HepG2 (cell line): ENCODE measurements around the gene ZFTA. TPM values are rescaled to one million over a fixed set of nuclear protein-coding genes. Genes with fewer than 3 reads are reported as not detected.

Experiments used
- ATAC-seq: fragments of 200-7000 bp; cut with Tn5 transposase; 3 replicates; pipeline ENCODE4 v1.9.1; 2020; ENCODE audit warnings: mild to moderate bottlenecking, moderate library complexity
- BruUV-seq: library from RNA; stranded (reverse); fragments of 400-500 nt; replicated peaks from 2 replicates; lab custom pipeline; 2021; lab: Mats Ljungman, UMichigan
- CTCF ChIA-PET: fragments of 300-600 bp; formaldehyde crosslinking; extraction: SDS; loops from one replicate; lab custom pipeline; 2021; ENCODE audit warnings: low total read pairs, inconsistent platforms, low intra/inter-chr PET ratio; lab: Yijun Ruan, JAX
- POLR2A ChIA-PET: fragments of 350-600 bp; sonication (Branson Sonifier 250); formaldehyde crosslinking; loops from one replicate; lab custom pipeline; 2020; ENCODE audit warnings: antibody characterized with exemption, inconsistent platforms; lab: Yijun Ruan, JAX
- DNase-seq: peaks from one replicate; pipeline ENCODE4 v3.0.0-alpha.2; 2015; ENCODE audit warnings: low spot score
- FAIRE-seq: peaks from 3 replicates; lab custom pipeline; 2011; peaks lifted over from hg19 to GRCh38; lab: Jason Lieb, UNC
- H2AFZ ChIP-seq: one replicate; pipeline ENCODE4 v1.6.1; 2011; ENCODE audit warnings: low read length, inconsistent platforms
- H3K27ac ChIP-seq: fragments of 300-600 bp; 3 replicates; pipeline ENCODE4 v1.8.0; 2011; ENCODE audit warnings: mixed run types, mild to moderate bottlenecking, mixed read lengths, low read length, inconsistent platforms; ENCODE audit not compliant: insufficient read depth; ENCODE audit errors: extremely low read length
- H3K27me3 ChIP-seq, 2 experiments: fragments of 200-600 bp in 1 of 2; 2 replicates in 1 of 2; 3 replicates in 1 of 2; pipeline versions ENCODE4 v1.6.0 to v1.8.0; 2011; ENCODE audit warnings: low read length in 2 of 2, mild to moderate bottlenecking in 2 of 2, moderate library complexity in 2 of 2, inconsistent platforms in 1 of 2; ENCODE audit not compliant: insufficient read depth in 2 of 2, control insufficient read depth in 1 of 2
- H3K36me3 ChIP-seq, 2 experiments: fragments of 200-600 bp in 1 of 2; replicated peaks in 1 of 2; 2 replicates in 1 of 2; 3 replicates in 1 of 2; pipeline versions ENCODE4 v1.5.1 to v1.8.0; 2011; ENCODE audit warnings: low read length in 2 of 2, inconsistent platforms in 1 of 2; ENCODE audit not compliant: insufficient read depth in 2 of 2, control insufficient read depth in 1 of 2
- H3K4me1 ChIP-seq: 2 replicates; pipeline ENCODE4 v1.5.1; 2012; ENCODE audit warnings: low read length, inconsistent platforms; ENCODE audit not compliant: insufficient read depth
- H3K4me2 ChIP-seq: 2 replicates; pipeline ENCODE4 v1.6.0; 2011; ENCODE audit warnings: low read depth, low read length, inconsistent platforms
- H3K4me3 ChIP-seq, 3 experiments: fragments of 200-600 bp in 1 of 3; sonication (generic), shearing (Covaris generic) in 1 of 3; replicated peaks in 1 of 3; 2 replicates each; pipeline ENCODE4 v1.5.1; 2011 to 2016; ENCODE audit warnings: low read length in 3 of 3, inconsistent platforms in 2 of 3, low read depth in 2 of 3, mild to moderate bottlenecking in 2 of 3, control low read depth in 1 of 3, mixed read lengths in 1 of 3; ENCODE audit not compliant: insufficient read depth in 1 of 3
- H3K79me2 ChIP-seq: one replicate; pipeline ENCODE4 v1.6.1; 2011; ENCODE audit warnings: low read length, inconsistent platforms; ENCODE audit not compliant: insufficient read depth
- H3K9ac ChIP-seq: 2 replicates; pipeline ENCODE4 v1.6.0; 2011; ENCODE audit warnings: mild to moderate bottlenecking, low read depth, low read length, inconsistent platforms; ENCODE audit not compliant: insufficient read depth
- H3K9me3 ChIP-seq: 2 replicates; pipeline ENCODE4 v1.5.1; 2012; ENCODE audit warnings: mild to moderate bottlenecking, low read length
- H4K20me1 ChIP-seq: 2 replicates; pipeline ENCODE4 v1.6.0; 2011; ENCODE audit warnings: inconsistent platforms, mild to moderate bottlenecking, low read length, moderate library complexity; ENCODE audit not compliant: insufficient read depth
- HOXD1 ChIP-seq: sonication (generic); formaldehyde crosslinking; IDR thresholded peaks from 2 replicates; pipeline ENCODE4 v1.5.0; 2020; ENCODE audit warnings: missing genetic modification reagents
- MYNN ChIP-seq: sonication (generic); formaldehyde crosslinking; IDR thresholded peaks from 2 replicates; pipeline ENCODE4 v1.4.0; 2020; ENCODE audit warnings: mild to moderate bottlenecking, low read depth, missing genetic modification reagents
- POLR2A ChIP-seq, 2 experiments: IDR thresholded peaks; 2 replicates each; pipeline ENCODE4 v1.6.1; 2011; ENCODE audit warnings: low read depth in 2 of 2, low read length in 2 of 2, mild to moderate bottlenecking in 1 of 2, moderate library complexity in 1 of 2; ENCODE audit not compliant: insufficient read depth in 1 of 2
- SCMH1 ChIP-seq: sonication (generic); formaldehyde crosslinking; IDR thresholded peaks from 2 replicates; pipeline ENCODE4 v1.9.0; 2021; ENCODE audit warnings: missing genetic modification reagents, mild to moderate bottlenecking, borderline replicate concordance
- SRSF1 ChIP-seq: fragments of 200-400 bp; formaldehyde crosslinking; optimal IDR thresholded peaks from 2 replicates; pipeline ENCODE3; 2017; ENCODE audit warnings: mild to moderate bottlenecking, low read depth, low read length, moderate library complexity
- ZFY ChIP-seq: sonication (generic); formaldehyde crosslinking; IDR thresholded peaks from 2 replicates; pipeline ENCODE4 v1.4.0; 2020; ENCODE audit warnings: missing genetic modification reagents
- ZNF557 ChIP-seq: sonication (generic); formaldehyde crosslinking; IDR thresholded peaks from 2 replicates; pipeline ENCODE4 v1.4.0; 2020; ENCODE audit warnings: missing genetic modification reagents
- ZNF674 ChIP-seq: sonication (generic); formaldehyde crosslinking; IDR thresholded peaks from 2 replicates; pipeline ENCODE4 v1.5.0; 2020; ENCODE audit warnings: low read depth, mild to moderate bottlenecking, missing genetic modification reagents
- WGBS: methylation state at CpG from one replicate; pipeline ENCODE4 v1.1.6; 2017; ENCODE audit warnings: low lambda C conversion rate; 5-methylcytosine and 5-hydroxymethylcytosine counted together
- in situ Hi-C: cut with HindIII; loops from 2 replicates; pipeline ENCODE4 v1.10.0; 2017; ENCODE audit warnings: low pct_unique_long_range_greater_than_20kb; ENCODE audit not compliant: extremely low pct_ligation_motif_present
- intact Hi-C: fragments of 100-400 bp; cut with micrococcal nuclease; formaldehyde crosslinking; loops from one replicate; pipeline ENCODE4 v1.10.0; 2022; ENCODE audit not compliant: unreplicated experiment
- polyA plus RNA-seq, 8 experiments: library from polyadenylated mRNA; depleted of rRNA in 3 of 8; stranded (reverse) in 7 of 8; unstranded in 1 of 8; fragments of >200 nt; fragmentation: Illumina TruSeq in 4 of 8; extraction: Trizol in 4 of 8; gene quantifications; 2 replicates each; pipeline versions ENCODE4 v1.2.1 to v1.2.3, GENCODE V29; 2011 to 2016; ENCODE audit warnings: low read depth in 4 of 8, missing spikeins in 1 of 8, mixed read lengths in 1 of 8; ENCODE audit not compliant: insufficient read depth in 1 of 8
- total RNA-seq, 5 experiments: library from RNA; depleted of rRNA; stranded (reverse); fragments of >200 nt; fragmentation: Illumina TruSeq; extraction: Trizol; gene quantifications; 2 replicates each; pipeline ENCODE4 v1.2.3, GENCODE V29; 2016; ENCODE audit warnings: low read depth in 1 of 5
- TF ChIP-seq, protein P1 (sequence below): sonication (generic); formaldehyde crosslinking; IDR thresholded peaks from 2 replicates; pipeline ENCODE4 v1.5.0; 2020; ENCODE audit warnings: mild to moderate bottlenecking, missing genetic modification reagents, moderate library complexity
- TF ChIP-seq, protein P2 (sequence below): conservative IDR thresholded peaks from 2 replicates; pipeline ENCODE4 v1.6.1; 2018; ENCODE audit warnings: missing genetic modification reagents
- TF ChIP-seq, protein P3 (sequence below): sonication (generic); formaldehyde crosslinking; IDR thresholded peaks from 2 replicates; pipeline ENCODE4 v1.5.0; 2020; ENCODE audit warnings: missing genetic modification reagents
- TF ChIP-seq, protein P4 (sequence below): IDR thresholded peaks from 2 replicates; pipeline ENCODE4 v1.6.1; 2016; ENCODE audit warnings: control low read depth
- TF ChIP-seq, protein P5 (sequence below): sonication (generic); formaldehyde crosslinking; IDR thresholded peaks from 2 replicates; pipeline ENCODE4 v1.5.1; 2020; ENCODE audit warnings: mild to moderate bottlenecking, missing genetic modification reagents, moderate library complexity

The ZFTA gene
- total and polyA plus RNA-seq, 2 of the 13 experiments (the other 11 are each of a cell fraction or from before 2014, with no cell fraction given) = 3.9 to 10.4 TPM

DNA sequence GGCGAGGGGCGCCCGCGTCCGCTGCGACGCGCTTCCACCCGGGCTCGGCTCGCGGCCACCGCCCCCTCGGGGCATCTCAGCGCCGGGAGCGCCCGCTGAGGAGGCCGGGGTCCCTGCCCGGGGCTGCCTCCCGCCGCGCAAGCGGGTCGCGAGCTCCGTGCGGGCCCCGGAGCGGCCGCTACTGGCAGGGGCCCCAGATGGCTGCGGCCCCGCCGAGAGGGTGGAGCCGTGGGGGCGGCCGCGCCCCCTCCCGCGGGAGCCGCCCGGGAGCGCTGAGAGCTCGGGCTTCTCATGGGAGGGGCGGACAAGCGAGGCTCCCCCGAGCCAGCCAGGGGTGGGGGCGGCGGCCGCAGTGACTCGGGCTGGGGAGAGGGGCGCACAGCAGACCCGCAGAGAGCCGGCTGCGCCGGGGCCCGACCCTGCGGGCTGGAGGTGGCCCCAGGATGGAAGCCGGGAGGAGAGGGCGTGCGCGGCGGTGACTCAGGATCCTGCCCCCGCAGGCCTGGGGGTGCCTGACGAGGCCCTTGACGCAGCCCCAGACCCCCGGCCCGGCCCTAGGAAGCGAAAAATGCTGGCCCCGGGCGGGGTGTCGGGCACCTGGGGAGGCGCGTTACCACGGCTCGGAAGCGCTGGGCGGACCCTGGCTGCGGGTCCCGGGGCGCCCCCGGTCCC, 603 bp upstream of the ZFTA start:
- POLR2A ChIA-PET = interaction anchor here (0.6 to 4.3 kb wide), 7 partner anchors 9 to 176 kb away, joined by 4 to 15 read pairs (median 11); partner anchors contain the start of genes MARK2 and RTN3
- TF ChIP-seq HOXD1 (CRISPR knock-in tag) (no peak), ZNF674 (CRISPR knock-in tag) (no peak), ZNF557 (CRISPR knock-in tag) (no peak), SCMH1 (CRISPR knock-in tag) (no peak), SRSF1 (peak; percentile 81), ZFY (CRISPR knock-in tag) (peak; percentile 41; the same call in 1 of the 2 replicates), POLR2A (IDR thresholded peaks at IDR 0.05; ENCODE audit: insufficient read depth in 1 of 2, low read depth in 2 of 2, low read length in 2 of 2) (0 out of 4 replicates have a peak, but pooled peaks of 1 of the 2 experiments have one; percentile 33), MYNN (no peak)
- TF ChIP-seq, protein P1, sequence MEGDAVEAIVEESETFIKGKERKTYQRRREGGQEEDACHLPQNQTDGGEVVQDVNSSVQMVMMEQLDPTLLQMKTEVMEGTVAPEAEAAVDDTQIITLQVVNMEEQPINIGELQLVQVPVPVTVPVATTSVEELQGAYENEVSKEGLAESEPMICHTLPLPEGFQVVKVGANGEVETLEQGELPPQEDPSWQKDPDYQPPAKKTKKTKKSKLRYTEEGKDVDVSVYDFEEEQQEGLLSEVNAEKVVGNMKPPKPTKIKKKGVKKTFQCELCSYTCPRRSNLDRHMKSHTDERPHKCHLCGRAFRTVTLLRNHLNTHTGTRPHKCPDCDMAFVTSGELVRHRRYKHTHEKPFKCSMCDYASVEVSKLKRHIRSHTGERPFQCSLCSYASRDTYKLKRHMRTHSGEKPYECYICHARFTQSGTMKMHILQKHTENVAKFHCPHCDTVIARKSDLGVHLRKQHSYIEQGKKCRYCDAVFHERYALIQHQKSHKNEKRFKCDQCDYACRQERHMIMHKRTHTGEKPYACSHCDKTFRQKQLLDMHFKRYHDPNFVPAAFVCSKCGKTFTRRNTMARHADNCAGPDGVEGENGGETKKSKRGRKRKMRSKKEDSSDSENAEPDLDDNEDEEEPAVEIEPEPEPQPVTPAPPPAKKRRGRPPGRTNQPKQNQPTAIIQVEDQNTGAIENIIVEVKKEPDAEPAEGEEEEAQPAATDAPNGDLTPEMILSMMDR (CRISPR knock-in tag) = no peak
- TF ChIP-seq, protein P2, sequence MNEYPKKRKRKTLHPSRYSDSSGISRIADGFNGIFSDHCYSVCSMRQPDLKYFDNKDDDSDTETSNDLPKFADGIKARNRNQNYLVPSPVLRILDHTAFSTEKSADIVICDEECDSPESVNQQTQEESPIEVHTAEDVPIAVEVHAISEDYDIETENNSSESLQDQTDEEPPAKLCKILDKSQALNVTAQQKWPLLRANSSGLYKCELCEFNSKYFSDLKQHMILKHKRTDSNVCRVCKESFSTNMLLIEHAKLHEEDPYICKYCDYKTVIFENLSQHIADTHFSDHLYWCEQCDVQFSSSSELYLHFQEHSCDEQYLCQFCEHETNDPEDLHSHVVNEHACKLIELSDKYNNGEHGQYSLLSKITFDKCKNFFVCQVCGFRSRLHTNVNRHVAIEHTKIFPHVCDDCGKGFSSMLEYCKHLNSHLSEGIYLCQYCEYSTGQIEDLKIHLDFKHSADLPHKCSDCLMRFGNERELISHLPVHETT = no peak
- TF ChIP-seq, protein P3, sequence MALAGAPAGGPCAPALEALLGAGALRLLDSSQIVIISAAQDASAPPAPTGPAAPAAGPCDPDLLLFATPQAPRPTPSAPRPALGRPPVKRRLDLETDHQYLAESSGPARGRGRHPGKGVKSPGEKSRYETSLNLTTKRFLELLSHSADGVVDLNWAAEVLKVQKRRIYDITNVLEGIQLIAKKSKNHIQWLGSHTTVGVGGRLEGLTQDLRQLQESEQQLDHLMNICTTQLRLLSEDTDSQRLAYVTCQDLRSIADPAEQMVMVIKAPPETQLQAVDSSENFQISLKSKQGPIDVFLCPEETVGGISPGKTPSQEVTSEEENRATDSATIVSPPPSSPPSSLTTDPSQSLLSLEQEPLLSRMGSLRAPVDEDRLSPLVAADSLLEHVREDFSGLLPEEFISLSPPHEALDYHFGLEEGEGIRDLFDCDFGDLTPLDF (CRISPR knock-in tag) = no peak
- TF ChIP-seq, protein P4, sequence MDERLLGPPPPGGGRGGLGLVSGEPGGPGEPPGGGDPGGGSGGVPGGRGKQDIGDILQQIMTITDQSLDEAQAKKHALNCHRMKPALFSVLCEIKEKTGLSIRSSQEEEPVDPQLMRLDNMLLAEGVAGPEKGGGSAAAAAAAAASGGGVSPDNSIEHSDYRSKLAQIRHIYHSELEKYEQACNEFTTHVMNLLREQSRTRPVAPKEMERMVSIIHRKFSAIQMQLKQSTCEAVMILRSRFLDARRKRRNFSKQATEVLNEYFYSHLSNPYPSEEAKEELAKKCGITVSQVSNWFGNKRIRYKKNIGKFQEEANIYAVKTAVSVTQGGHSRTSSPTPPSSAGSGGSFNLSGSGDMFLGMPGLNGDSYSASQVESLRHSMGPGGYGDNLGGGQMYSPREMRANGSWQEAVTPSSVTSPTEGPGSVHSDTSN (CRISPR knock-in tag) = no peak
- TF ChIP-seq, protein P5, sequence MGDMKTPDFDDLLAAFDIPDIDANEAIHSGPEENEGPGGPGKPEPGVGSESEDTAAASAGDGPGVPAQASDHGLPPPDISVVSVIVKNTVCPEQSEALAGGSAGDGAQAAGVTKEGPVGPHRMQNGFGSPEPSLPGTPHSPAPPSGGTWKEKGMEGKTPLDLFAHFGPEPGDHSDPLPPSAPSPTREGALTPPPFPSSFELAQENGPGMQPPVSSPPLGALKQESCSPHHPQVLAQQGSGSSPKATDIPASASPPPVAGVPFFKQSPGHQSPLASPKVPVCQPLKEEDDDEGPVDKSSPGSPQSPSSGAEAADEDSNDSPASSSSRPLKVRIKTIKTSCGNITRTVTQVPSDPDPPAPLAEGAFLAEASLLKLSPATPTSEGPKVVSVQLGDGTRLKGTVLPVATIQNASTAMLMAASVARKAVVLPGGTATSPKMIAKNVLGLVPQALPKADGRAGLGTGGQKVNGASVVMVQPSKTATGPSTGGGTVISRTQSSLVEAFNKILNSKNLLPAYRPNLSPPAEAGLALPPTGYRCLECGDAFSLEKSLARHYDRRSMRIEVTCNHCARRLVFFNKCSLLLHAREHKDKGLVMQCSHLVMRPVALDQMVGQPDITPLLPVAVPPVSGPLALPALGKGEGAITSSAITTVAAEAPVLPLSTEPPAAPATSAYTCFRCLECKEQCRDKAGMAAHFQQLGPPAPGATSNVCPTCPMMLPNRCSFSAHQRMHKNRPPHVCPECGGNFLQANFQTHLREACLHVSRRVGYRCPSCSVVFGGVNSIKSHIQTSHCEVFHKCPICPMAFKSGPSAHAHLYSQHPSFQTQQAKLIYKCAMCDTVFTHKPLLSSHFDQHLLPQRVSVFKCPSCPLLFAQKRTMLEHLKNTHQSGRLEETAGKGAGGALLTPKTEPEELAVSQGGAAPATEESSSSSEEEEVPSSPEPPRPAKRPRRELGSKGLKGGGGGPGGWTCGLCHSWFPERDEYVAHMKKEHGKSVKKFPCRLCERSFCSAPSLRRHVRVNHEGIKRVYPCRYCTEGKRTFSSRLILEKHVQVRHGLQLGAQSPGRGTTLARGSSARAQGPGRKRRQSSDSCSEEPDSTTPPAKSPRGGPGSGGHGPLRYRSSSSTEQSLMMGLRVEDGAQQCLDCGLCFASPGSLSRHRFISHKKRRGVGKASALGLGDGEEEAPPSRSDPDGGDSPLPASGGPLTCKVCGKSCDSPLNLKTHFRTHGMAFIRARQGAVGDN (CRISPR knock-in tag) = peak; percentile 71

More for the DNA sequence above, 603 bp upstream of the ZFTA start:
- H3K9me3 ChIP-seq = no peaks in the 10 kb centered on the region
- peak overlapping the region; percentile 74 for H3K9ac ChIP-seq
- peak overlapping the region; percentile 61 for H3K27ac ChIP-seq
- H3K79me2 ChIP-seq = peaks cover 7% of the 10 kb centered on the region
- H3K27me3 ChIP-seq = peaks cover 0 to 4% of the 10 kb centered on the region in 2 experiments; a peak in 1 of 5 replicates
- peak overlapping the region; percentile 93 for H3K4me2 ChIP-seq
- CTCF ChIA-PET = no interaction called here
- no peak overlapping the region for H2AFZ ChIP-seq
- H4K20me1 ChIP-seq = no peaks in the 10 kb centered on the region; the same call in 1 of the 2 replicates
- peak overlapping the region; percentile 65 to 85 (median 68) for H3K4me3 ChIP-seq
- no peaks in the 10 kb centered on the region for H3K36me3 ChIP-seq
- BruUV-seq = no TSS peak
- WGBS = 0% methylated on average over 8 of the region's 82 CpGs
- peaks cover 43% of the 10 kb centered on the region for H3K4me1 ChIP-seq
- DNase-seq = no peak
- intact Hi-C loops (loop anchor here (2.0 to 10.0 kb wide), 3 partner anchors 44 to 178 kb away; partner anchors contain the start of gene SPINDOC), in situ Hi-C loops (loop anchor here (10.0 kb wide), 1 partner anchor 146 kb away; the partner anchor contains the start of gene RCOR2)
- FAIRE-seq = no peak
- ATAC-seq = peak; percentile 14
